GM12891 (cell line): Measurements from ENCODE around the gene CREB5.
"Not testable (repeated sequence)": the region's sequence is repeated elsewhere in the genome, so short reads cannot be mapped to it uniquely, and the experiment has no call there.

Experiments
- DNase-seq: peaks from one replicate; pipeline ENCODE4 v3.0.0; 2011; ENCODE audit warnings: low spot score; ENCODE audit not compliant: insufficient read length
- FAIRE-seq: peaks from 2 replicates; lab custom pipeline; 2011; peaks lifted over from hg19 to GRCh38; lab: Jason Lieb, UNC
- PAX5 ChIP-seq: IDR thresholded peaks from 2 replicates; pipeline ENCODE4 v1.6.1; 2011; ENCODE audit warnings: low read length, moderate library complexity, mild to moderate bottlenecking; ENCODE audit not compliant: insufficient read depth, severe bottlenecking
- POLR2A ChIP-seq: IDR thresholded peaks from 2 replicates; pipeline ENCODE4 v1.6.1; 2011; ENCODE audit warnings: low read depth, low read length, control low read depth
- POLR2AphosphoS5 ChIP-seq: IDR thresholded peaks from 2 replicates; pipeline ENCODE4 v1.6.1; 2011; ENCODE audit warnings: low read depth, low read length, control low read depth
- POU2F2 ChIP-seq: IDR thresholded peaks from 2 replicates; pipeline ENCODE4 v1.6.1; 2011; ENCODE audit warnings: low read depth, mild to moderate bottlenecking, control low read depth, low read length, moderate library complexity
- SPI1 ChIP-seq: IDR thresholded peaks from 2 replicates; pipeline ENCODE4 v1.6.1; 2011; ENCODE audit warnings: low read depth, low read length, control low read depth
- TAF1 ChIP-seq: IDR thresholded peaks from 2 replicates; pipeline ENCODE4 v1.6.1; 2011; ENCODE audit warnings: low read depth, low read length, control low read depth

CREB5 gene

GRCh38 chr7:28381466-28381865, 30.9 kb upstream of the CREB5 start:
- no peak for FAIRE-seq
- TF ChIP-seq POLR2AphosphoS5 (no peak), POLR2A (no peak), POU2F2 (no peak), PAX5 (no peak), SPI1 (no peak), TAF1 (no peak)
- DNase-seq = no peak

GRCh38 chr7:28382144-28382543, 30.2 kb upstream of the CREB5 start:
- FAIRE-seq (no peak), DNase-seq (no peak)
- no peak for TF ChIP-seq POLR2AphosphoS5
- TF ChIP-seq PAX5 = no peak

DNA sequence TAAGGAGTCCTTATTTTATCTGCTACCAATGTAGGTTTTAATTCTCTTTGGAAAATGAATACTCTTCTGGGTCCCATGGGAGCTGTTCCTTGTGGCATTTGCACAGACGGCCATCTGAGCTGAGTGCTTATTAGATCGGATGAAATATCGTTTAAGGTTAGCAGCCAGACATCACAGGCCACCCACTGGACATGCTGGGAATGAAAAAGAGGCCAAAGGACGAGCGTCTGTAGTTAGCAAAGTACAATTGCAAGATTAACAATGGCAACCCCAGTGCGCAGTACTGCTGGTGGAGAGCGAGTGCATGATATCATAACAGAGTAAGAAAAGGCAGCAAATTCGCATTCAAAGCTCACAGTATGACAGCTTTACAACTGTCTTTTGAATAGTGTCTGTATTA, 28.3 kb upstream of the CREB5 start:
- no peak for TF ChIP-seq POLR2A
- TF ChIP-seq PAX5 = no peak
- TF ChIP-seq POLR2AphosphoS5 = no peak
- TF ChIP-seq POU2F2 = no peak
- TF ChIP-seq TAF1 = no peak
- no peak for TF ChIP-seq SPI1
- DNase-seq (no peak), FAIRE-seq (no peak)

DNA sequence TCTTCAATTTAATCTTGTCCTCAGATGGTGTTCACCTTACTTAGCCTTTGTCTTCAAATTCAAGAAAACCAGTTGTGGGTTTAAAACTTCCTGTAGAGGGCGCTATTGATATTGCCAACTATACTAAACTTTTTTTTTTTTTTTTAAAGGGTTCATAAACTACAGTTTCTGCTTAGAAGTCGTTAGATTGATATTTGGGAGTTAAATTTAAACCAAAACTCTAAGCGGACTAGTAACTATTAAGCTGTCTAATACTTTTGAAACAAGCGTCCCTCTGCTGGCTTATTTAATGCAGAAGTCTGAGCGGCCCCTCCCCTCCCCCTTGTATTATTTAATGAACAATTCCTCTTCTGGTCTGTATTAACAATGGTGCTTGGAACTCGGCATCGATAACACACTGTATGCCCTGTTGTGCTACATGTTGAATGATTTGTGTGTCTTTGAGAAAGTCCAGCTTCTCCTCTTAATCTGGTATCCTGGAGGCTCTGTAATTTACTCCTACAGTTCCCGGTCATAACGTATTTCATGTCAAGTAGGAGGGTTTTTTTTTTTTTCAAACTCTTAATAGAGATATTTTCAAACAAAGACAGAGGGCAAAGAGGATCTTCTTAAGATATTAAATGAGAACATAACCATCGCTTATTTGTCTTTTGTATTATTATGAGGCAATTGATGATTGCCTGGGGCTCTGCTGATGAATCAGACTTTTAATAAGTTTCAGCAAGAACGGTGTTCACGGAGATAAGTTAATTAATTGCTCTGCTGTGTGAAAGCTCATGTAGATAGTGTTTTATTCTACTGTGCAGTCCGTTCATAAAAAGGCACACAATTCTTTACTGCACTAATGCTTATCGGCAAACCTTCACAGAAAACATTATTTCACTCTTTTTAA, 22.6 kb upstream of the CREB5 start:
- DNase-seq (peak; percentile 4), FAIRE-seq (no peak)
- TF ChIP-seq POLR2A = no peak
- no peak for TF ChIP-seq TAF1
- no peak for TF ChIP-seq SPI1
- TF ChIP-seq POU2F2 = no peak
- no peak for TF ChIP-seq PAX5
- TF ChIP-seq POLR2AphosphoS5 = no peak

DNA sequence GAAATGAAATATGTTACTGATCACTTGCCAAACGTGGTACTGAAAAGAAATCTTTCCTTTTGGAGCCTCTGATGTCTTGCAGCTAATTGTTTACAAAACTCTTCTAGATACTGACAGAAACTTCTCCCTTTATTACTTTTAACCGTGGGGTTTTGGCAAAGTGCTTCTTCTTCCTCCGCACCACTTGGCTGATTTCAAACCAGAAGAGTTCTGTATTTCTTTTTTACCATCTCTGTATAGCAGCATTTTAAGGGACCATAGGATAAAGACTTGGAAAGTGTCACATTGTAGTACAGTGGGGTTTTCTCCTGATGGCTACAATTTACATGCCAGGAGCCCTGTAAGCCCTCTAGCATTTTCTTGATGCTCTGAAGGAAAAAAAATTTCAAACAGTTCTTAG, 21.9 kb upstream of the CREB5 start:
- TF ChIP-seq POLR2AphosphoS5 (no peak), SPI1 (no peak), PAX5 (no peak), POU2F2 (no peak), POLR2A (no peak), TAF1 (no peak)
- no peak for DNase-seq
- no peak for FAIRE-seq

GRCh38 chr7:28392289-28392688, 20.0 kb upstream of the CREB5 start:
- no peak for FAIRE-seq
- TF ChIP-seq POLR2AphosphoS5 (no peak), POU2F2 (no peak)

DNA sequence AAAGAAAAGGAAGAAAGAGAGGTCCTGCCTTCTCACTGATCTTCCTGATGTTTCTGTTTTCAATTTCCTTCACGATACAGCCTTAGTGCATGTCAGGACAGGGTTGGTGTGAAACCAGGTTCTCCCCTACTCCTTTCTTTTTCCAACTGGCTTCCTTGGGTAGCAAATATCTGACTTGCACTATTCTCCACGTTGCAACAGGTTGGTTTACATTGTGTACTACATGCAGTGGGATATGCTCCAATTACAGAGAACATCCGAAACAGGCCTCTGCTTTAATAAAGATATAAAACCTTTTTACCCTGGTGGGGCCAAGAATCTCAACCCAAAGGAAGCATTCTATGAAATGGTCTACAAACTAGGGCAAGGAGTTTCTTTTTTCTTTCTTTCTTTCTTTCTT, 16.9 kb upstream of the CREB5 start:
- no peak for TF ChIP-seq POLR2AphosphoS5
- TF ChIP-seq POLR2A = no peak
- no peak for TF ChIP-seq SPI1
- TF ChIP-seq POU2F2 = no peak
- TF ChIP-seq PAX5 = no peak
- no peak for TF ChIP-seq TAF1
- DNase-seq (no peak), FAIRE-seq (no peak)

More at GRCh38 chr7:28392289-28392688, 20.0 kb upstream of the CREB5 start:
- no peak for DNase-seq

DNA sequence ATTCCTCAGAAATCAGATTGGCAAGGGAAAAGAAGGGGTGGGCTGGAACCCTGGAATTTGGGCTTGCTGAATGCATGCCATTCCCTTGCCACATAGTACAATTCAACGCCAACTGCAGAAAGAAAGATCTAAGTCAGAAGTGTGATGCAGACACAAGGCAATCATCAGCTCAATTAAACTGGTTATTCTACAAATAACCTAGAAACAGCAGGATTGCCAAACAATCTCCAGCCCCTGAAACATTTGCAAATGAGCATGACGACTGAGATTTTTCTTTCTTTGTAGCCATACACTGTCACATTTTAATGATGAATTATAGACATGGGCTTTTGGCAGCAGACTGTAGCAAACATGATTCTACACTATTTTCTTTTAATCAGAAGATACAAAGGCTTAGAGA, 16.5 kb upstream of the CREB5 start:
- DNase-seq (no peak), FAIRE-seq (no peak)
- TF ChIP-seq PAX5 (no peak), TAF1 (no peak), POU2F2 (no peak), SPI1 (no peak), POLR2A (no peak), POLR2AphosphoS5 (no peak)

GRCh38 chr7:28397141-28397540, 15.2 kb upstream of the CREB5 start:
- TF ChIP-seq PAX5 (no peak), POLR2A (no peak), POU2F2 (no peak), TAF1 (no peak), POLR2AphosphoS5 (no peak), SPI1 (no peak)
- DNase-seq = no peak
- FAIRE-seq = no peak

- FAIRE-seq (no peak), DNase-seq (no peak)
- TF ChIP-seq SPI1 (no peak), POLR2A (no peak), POU2F2 (no peak), TAF1 (no peak), POLR2AphosphoS5 (no peak), PAX5 (no peak)
Observed at GRCh38 chr7:28400838-28401360, 11.4 kb upstream of the CREB5 start.

DNA sequence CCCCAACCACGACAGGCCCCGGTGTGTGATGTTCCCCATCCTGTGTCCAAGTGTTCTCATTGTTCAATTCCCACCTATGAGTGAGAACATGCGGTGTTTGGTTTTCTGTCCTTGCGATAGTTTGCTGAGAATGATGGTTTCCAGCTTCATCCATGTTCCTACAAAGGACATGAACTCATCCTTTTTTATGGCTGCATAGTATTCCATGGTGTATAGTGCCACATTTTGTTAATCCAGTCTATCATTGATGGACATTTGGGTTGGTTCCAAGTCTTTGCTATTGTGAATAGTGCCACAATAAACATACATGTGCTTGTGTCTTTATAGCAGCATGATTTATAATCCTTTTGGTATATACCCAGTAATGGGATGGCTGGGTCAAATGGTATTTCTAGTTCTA, 10.8 kb upstream of the CREB5 start:
- DNase-seq, FAIRE-seq: not testable (repeated sequence)
